Fibroblast of mammary gland (primary cell): ENCODE measurements around the gene MYF6.

Experiments
- DNase-seq: peaks from one replicate; pipeline ENCODE4 v3.0.0-alpha.2; 2010; ENCODE audit warnings: low read depth
- H3K4me3 ChIP-seq: 2 replicates; pipeline ENCODE4 v1.5.1; 2011; ENCODE audit warnings: low read depth, mild to moderate bottlenecking, low read length, moderate library complexity; ENCODE audit not compliant: control insufficient read depth
- CTCF ChIP-seq: conservative IDR thresholded peaks from 2 replicates; pipeline ENCODE4 v1.5.1; 2011; ENCODE audit warnings: low read depth, low read length, inconsistent platforms; ENCODE audit not compliant: control insufficient read depth, insufficient read depth

Gene MYF6

DNA sequence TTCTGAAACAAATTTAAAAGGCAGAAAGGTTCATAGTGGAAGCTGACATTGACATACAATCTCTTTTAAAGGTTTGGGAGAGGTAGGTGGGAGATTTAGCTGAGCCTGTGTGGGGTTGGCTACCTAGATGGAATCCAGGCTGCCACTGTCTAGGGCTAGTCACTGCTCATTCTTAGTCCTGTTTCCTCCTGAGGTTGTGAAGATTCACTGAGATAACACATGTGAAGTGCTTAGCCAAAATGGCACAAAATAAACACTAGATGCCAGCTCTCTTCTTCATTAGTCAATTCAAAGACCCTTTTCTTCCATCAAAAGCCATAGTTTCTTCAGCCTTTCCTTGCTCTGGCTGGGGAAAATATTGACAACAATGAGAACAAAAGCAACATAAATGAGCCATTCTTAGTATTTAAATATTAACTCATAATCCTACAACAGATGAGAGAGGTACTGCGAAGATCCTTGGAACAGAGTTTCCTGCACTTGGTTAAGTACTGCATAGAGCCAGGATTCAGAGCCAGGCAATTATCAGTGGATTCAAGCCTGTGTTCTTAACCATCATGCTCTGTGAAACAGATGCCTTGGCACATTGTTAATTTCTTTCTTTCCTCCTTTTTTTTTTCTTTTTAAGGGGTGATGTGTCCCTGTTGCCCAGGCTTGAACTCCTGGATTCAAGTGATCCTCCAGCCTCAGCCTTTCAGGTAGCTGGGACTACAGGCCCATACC lies 3.5 kb downstream of the MYF6 start:
- no peak overlapping the region for H3K4me3 ChIP-seq
- no peak for DNase-seq
- TF ChIP-seq CTCF, result no peak

DNA sequence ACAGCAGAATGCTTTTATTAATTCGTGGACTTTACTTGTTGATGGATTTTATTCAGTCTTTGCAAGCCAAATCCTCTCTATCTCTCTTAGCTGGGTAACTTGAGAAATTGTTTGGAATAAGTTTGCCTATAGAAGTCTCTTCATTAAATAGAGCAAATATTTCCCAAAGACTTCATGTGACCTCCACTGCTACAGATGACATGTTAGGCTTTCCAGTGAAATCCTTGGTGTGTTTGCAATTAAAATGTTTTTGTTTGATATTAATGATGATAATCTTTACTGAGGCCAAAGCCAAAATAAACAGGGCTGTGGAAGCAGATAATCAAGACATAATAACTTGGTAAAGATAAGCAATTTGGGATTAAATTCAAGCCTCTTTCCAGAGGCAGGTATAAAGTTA lies 4.4 kb downstream of the MYF6 start:
- no peak for DNase-seq
- no peak overlapping the region for H3K4me3 ChIP-seq
- TF ChIP-seq CTCF, result no peak

- no peak for DNase-seq
- H3K4me3 ChIP-seq, result no peak overlapping the region
- TF ChIP-seq CTCF, result no peak
Measured at GRCh38 chr12:80712866-80713265, 5.4 kb downstream of the MYF6 start.

GRCh38 chr12:80713419-80713818 lies 6.0 kb downstream of the MYF6 start:
- H3K4me3 ChIP-seq, result no peak overlapping the region
- TF ChIP-seq CTCF, result no peak

DNA sequence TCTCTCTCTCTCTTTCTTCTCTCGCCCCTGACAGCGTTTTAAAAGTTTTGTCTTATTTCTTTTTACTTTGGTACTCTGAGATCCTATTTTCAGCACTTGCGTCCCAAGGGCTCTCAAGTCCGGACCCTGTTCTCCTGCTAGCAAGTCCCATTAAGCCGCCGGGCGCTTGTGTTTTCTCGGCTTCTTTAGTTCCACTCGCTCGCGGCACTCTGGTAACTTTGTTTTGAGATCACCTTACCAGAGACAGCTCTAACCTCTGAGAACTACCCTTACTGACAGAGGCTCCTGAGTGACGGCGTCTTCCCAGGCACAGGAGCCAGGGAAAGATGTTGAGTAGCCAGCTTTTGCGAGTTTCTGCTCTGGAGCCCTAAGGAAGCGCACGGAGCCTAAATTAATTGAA lies 6.6 kb downstream of the MYF6 start:
- no peak for TF ChIP-seq CTCF
- no peak overlapping the region for H3K4me3 ChIP-seq
- peak; percentile 10 for DNase-seq

More at GRCh38 chr12:80713419-80713818, 6.0 kb downstream of the MYF6 start:
- DNase-seq, result no peak

GRCh38 chr12:80714846-80715245 lies 7.4 kb downstream of the MYF6 start:
- TF ChIP-seq CTCF, result no peak
- no peak overlapping the region for H3K4me3 ChIP-seq
- DNase-seq, result no peak
